ENCODE results near the gene KIF13A.

Gene KIF13A

DNA sequence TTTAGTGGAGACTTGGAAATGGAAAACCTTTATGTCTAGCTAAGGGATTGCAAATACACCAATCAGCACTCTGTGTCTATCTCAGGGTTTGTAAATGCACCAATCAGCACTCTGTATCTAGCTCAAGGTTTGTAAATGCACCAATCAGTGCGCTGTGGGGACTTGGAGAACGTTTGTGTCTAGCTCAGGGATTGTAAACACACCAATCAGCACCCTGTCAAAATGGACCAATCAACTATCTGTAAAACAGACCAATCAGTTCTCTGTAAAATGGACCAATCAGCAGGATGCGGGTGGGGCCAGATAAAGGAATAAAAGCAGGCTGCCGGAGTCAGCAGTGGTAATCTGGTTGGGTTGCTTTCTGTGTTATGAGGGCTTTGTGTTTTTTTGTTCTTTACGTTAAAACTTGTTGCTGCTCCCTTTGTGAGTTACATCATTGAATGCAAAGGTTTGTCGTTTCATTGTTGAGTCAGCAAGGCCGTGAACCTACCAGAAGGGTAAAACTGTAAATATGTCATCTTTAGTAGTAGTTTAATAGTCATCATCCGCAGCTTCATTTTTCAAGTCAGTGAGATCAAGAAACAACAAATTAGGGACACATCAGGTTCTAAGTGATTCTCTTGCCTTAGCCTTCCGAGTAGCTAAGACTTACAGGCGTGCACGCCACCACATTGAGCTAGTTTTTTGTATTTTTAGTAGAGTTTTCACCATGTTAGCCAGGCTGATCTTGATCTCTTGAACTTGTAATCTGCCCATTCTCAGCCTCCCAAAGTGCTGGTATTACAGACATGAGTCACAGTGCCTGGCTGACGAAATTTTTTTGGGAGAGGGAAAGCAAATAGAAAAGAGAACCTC lies 258.0 kb downstream of the KIF13A start:
- TF ChIP-seq, protein P1, sequence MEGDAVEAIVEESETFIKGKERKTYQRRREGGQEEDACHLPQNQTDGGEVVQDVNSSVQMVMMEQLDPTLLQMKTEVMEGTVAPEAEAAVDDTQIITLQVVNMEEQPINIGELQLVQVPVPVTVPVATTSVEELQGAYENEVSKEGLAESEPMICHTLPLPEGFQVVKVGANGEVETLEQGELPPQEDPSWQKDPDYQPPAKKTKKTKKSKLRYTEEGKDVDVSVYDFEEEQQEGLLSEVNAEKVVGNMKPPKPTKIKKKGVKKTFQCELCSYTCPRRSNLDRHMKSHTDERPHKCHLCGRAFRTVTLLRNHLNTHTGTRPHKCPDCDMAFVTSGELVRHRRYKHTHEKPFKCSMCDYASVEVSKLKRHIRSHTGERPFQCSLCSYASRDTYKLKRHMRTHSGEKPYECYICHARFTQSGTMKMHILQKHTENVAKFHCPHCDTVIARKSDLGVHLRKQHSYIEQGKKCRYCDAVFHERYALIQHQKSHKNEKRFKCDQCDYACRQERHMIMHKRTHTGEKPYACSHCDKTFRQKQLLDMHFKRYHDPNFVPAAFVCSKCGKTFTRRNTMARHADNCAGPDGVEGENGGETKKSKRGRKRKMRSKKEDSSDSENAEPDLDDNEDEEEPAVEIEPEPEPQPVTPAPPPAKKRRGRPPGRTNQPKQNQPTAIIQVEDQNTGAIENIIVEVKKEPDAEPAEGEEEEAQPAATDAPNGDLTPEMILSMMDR (IDR thresholded peaks at IDR 0.05; ENCODE audit: low read length), result no peak
- no peak for TF ChIP-seq EZH2phosphoT487 (IDR thresholded peaks at IDR 0.05; ENCODE audit: low read length)
- TF ChIP-seq EZH2 (optimal IDR thresholded peaks at IDR 0.05; ENCODE audit: low read depth, low read length), result no peak
- H3K27me3 ChIP-seq (replicated peaks; ENCODE audit: insufficient read depth, low read length), result no peaks in the 10 kb centered on the region
- H2AFZ ChIP-seq (ENCODE audit: low read length), result no peak overlapping the region
- no peaks in the 10 kb centered on the region for H3K9me3 ChIP-seq (replicated peaks; ENCODE audit: insufficient read depth, low read length)
- H3K79me2 ChIP-seq (ENCODE audit: low read length), result no peaks in the 10 kb centered on the region
- no peak overlapping the region for H3K9ac ChIP-seq (ENCODE audit: low read length)
- H3K36me3 ChIP-seq (replicated peaks; ENCODE audit: insufficient read depth, low read length), result no peaks in the 10 kb centered on the region
- H3F3A ChIP-seq (ENCODE audit: insufficient read depth, low read length), result no peaks in the 10 kb centered on the region
- DNase-seq, result no peak
- no peaks in the 10 kb centered on the region for H3K4me1 ChIP-seq (ENCODE audit: low read length)
- no peaks in the 10 kb centered on the region for H3K9me2 ChIP-seq (replicated peaks; ENCODE audit: insufficient read depth, low read length)
- H3K4me3 ChIP-seq (ENCODE audit: low read length), result no peak overlapping the region
- no peak overlapping the region for H3K4me2 ChIP-seq (ENCODE audit: low read depth, low read length)
- H4K20me1 ChIP-seq (ENCODE audit: insufficient read depth, low read length), result no peaks in the 10 kb centered on the region
- no peak overlapping the region for H3K27ac ChIP-seq (ENCODE audit: low read length)

DNA sequence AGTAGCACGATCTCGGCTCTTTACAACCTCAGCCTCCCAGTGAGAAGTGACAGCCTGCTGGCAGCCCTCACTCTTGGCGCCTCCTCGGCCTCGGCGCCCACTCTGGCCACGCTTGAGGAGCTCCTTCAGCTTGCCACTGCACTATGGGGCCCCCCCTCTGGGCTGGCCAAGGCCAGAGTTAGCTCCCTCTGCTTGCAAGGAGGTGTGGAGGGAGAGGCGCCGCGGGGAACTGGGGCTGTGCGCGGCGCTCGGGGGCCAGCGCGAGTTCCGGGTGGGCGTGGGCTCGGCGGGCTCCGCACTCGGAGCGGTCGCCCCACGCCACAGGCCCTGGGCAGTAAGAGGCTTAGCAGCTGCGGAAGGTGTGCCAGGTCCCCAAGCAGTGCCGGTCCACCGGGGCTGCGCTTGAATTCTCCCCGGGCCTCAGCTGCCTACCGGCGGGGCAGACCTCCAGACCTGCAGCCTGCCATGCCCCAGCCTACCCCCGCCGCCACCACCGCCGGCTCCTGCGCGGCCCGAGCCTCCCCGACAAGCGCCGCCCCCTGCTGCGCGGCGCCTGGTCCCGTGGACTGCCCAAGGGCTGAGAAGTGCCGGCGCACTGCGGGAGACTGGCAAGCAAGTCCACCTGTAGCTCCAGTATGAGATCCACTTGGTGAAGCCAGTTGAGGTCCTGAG lies 258.7 kb downstream of the KIF13A start:
- H3K27ac ChIP-seq (ENCODE audit: low read length), result no peak overlapping the region
- H3K79me2 ChIP-seq (ENCODE audit: low read length), result no peaks in the 10 kb centered on the region
- TF ChIP-seq EZH2phosphoT487 (IDR thresholded peaks at IDR 0.05; ENCODE audit: low read length) (no peak), EZH2 (optimal IDR thresholded peaks at IDR 0.05; ENCODE audit: low read depth, low read length) (no peak)
- TF ChIP-seq, protein P1 (IDR thresholded peaks at IDR 0.05; ENCODE audit: low read length), result no peak
- H3K9ac ChIP-seq (ENCODE audit: low read length), result no peak overlapping the region
- H3K4me1 ChIP-seq (ENCODE audit: low read length), result no peaks in the 10 kb centered on the region
- no peaks in the 10 kb centered on the region for H3K9me2 ChIP-seq (replicated peaks; ENCODE audit: insufficient read depth, low read length)
- no peaks in the 10 kb centered on the region for H3F3A ChIP-seq (ENCODE audit: insufficient read depth, low read length)
- H4K20me1 ChIP-seq (ENCODE audit: insufficient read depth, low read length), result no peaks in the 10 kb centered on the region
- no peak for DNase-seq
- H3K4me2 ChIP-seq (ENCODE audit: low read depth, low read length), result no peak overlapping the region
- no peaks in the 10 kb centered on the region for H3K27me3 ChIP-seq (replicated peaks; ENCODE audit: insufficient read depth, low read length)
- H3K9me3 ChIP-seq (replicated peaks; ENCODE audit: insufficient read depth, low read length), result no peaks in the 10 kb centered on the region
- H2AFZ ChIP-seq (ENCODE audit: low read length), result no peak overlapping the region
- no peaks in the 10 kb centered on the region for H3K36me3 ChIP-seq (replicated peaks; ENCODE audit: insufficient read depth, low read length)
- H3K4me3 ChIP-seq (ENCODE audit: low read length), result no peak overlapping the region

DNA sequence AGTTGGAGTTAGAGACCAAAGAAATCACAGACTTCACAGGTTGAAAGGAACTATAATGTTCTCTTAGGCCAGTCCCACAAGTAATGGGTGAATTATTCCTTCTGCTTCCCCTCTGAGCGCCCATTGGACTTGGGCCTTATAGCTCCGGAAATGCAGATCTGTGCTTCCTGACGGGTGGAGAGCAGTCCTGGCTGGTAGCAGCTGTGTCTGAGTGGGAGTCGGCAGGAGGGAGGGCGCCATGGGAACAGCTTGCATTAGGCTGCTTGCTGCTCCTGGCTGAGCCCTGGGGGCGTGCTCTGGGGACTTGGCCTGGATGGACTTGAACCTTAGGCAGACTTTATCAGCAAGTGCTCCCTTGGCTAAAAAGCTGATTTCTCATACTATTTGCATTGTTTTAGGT lies 262.4 kb downstream of the KIF13A start:
- no peak overlapping the region for H3K9ac ChIP-seq (ENCODE audit: low read length)
- H3K9me3 ChIP-seq (replicated peaks; ENCODE audit: insufficient read depth, low read length), result no peaks in the 10 kb centered on the region
- no peaks in the 10 kb centered on the region for H3K79me2 ChIP-seq (ENCODE audit: low read length)
- no peak overlapping the region for H2AFZ ChIP-seq (ENCODE audit: low read length)
- no peaks in the 10 kb centered on the region for H3K9me2 ChIP-seq (replicated peaks; ENCODE audit: insufficient read depth, low read length)
- H3K27ac ChIP-seq (ENCODE audit: low read length), result no peak overlapping the region
- TF ChIP-seq EZH2 (optimal IDR thresholded peaks at IDR 0.05; ENCODE audit: low read depth, low read length), result no peak
- H3K36me3 ChIP-seq (replicated peaks; ENCODE audit: insufficient read depth, low read length), result no peaks in the 10 kb centered on the region
- no peaks in the 10 kb centered on the region for H3K27me3 ChIP-seq (replicated peaks; ENCODE audit: insufficient read depth, low read length)
- no peaks in the 10 kb centered on the region for H3K4me1 ChIP-seq (ENCODE audit: low read length)
- no peak overlapping the region for H3K4me3 ChIP-seq (ENCODE audit: low read length)
- H4K20me1 ChIP-seq (ENCODE audit: insufficient read depth, low read length), result no peaks in the 10 kb centered on the region
- no peaks in the 10 kb centered on the region for H3F3A ChIP-seq (ENCODE audit: insufficient read depth, low read length)
- no peak for DNase-seq
- H3K4me2 ChIP-seq (ENCODE audit: low read depth, low read length), result no peak overlapping the region

Measured in MM.1S (cell line).